Stimulated activated CD8-positive, alpha-beta memory T cell treated with anti-CD3 and anti-CD28 coated beads, Interleukin-4, amount 100 ng/mL, for 4 hours (primary cell): Measurements from ENCODE around the gene ITPRIP.
A peak's percentile ranks its signal among the peaks of the same experiment; 100 is the strongest.

Experiments
- DNase-seq, 2 donors: peaks; one replicate each; pipeline ENCODE4 v3.0.0-alpha.2; 2020; ENCODE audit warnings: low read depth in 2 of 2, low spot score in 1 of 2

ITPRIP gene

GRCh38 chr10:104308439-104308903, 29.8 kb downstream of the ITPRIP start:
- no peak for DNase-seq

DNA sequence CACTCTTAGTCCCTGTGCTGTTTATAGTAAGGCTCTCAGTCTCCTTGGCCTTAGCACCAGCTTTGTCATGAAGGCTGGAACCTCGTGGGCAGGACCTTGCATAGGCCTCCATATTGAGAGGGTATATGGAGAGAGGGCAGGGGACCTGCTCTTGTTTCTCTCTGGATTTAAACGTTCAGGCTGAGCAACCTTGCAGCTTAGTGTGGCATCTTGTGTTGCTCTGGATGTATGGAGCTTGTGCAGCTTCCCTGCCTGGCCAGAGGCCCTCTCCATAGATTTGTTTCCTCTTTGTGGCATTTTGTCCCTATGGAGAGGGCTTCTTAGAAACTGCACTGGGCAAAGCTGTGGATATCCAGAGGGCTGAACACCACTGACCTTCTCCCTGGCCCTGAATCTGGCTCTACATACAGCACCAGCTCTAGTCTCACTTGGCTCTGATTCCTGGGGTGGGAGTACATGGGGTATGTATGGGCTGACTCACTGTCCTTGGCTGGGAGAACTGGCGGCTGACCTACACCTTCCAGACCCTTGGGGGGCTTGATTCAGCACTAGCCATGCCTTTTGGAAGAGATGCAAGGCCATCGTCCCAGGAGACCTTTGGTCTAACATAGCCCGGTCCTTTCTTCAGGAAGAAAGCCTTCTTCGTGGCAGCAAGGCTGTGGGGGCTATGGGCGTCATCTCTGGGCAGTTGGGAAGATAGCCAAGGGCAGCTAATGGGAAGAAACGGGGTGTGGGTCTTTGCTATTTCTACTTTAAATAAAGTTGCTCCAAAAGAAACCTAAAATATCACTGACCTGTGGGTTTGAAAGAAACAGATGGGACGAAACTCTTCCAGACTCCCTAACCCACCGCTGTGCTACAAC, 30.5 kb downstream of the ITPRIP start:
- no peak for DNase-seq

DNA sequence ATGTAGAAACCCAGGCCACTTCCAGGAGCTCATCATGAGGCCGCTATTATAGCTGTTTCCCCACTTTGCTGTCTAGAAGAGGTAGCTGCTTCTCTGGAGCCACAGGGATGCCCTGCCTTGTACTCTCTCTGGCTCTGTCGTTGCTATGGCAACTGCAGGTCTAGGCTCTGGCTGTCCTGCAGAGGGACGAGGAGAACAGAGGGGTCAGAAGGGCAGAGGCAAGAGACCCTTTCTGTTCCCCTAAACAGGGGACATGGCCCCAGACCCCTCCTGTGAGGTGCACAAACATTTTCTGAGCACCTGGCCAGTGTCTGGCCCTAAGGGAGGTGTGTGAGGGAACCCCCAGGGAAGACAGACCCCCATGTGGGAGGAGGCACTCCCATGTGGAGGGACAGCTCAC, 31.4 kb downstream of the ITPRIP start:
- no peak for DNase-seq

- no peak for DNase-seq
These were observed 33.3 kb downstream of the ITPRIP start for GRCh38 chr10:104304927-104305326.

DNA sequence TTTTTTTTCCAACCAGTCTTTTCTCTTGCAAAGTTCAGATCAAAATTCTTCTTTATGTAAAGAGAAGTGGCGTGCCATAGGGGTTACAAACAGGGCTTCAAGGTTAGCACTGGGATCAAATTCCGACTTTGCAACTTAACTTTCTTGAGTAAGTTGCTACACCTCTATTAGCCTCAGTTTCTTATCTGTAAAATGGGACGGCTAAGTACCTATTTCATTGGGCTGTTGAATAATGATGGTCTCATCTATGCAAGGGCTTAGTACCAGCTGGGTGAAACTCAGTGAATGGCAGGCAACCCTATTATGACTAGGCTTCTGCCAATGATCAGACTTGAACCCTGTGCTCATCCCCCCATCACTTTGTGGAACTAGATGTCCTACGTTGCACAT, 33.9 kb downstream of the ITPRIP start:
- DNase-seq: no peak

DNA sequence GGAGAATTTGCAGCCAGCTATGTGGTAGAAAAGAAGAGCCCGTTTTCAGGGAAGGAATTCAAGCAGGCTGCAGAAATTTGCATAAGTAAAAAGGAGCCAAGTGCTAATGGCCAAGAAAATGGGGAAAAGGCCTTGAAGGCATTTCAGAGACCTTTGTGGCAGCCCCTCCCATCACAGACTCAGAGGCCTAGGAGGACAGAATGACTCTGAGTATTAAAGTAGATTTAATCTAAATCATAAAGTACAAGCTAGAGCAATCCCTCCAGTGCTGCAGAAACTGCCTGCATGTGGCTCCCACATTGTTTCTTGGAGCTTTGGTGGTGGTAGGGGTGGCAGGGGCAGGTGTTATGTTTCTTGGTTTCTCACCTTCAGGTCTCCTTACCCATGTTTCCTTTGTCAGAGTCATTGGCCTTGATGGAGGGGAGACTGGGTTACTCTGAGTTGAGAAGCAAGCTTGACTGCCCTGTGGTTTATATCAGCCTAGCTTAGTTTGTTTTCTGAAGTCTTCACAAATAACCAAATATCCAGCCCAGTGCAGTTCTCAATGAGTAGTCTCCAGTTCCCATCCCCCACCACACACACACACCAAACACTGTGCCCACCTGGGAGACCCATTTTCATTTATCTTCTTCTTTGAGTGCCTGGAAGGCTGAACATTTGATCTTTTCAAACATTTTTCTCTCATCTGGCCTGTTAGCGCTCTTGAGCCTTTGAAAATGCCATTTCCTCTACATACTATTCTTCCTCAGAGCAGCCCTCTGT, 34.5 kb downstream of the ITPRIP start:
- DNase-seq: no peak

- DNase-seq: no peak
These were observed 36.2 kb downstream of the ITPRIP start for GRCh38 chr10:104301907-104302690.

- no peak for DNase-seq
These were observed 37.5 kb downstream of the ITPRIP start for GRCh38 chr10:104300736-104301292.

DNA sequence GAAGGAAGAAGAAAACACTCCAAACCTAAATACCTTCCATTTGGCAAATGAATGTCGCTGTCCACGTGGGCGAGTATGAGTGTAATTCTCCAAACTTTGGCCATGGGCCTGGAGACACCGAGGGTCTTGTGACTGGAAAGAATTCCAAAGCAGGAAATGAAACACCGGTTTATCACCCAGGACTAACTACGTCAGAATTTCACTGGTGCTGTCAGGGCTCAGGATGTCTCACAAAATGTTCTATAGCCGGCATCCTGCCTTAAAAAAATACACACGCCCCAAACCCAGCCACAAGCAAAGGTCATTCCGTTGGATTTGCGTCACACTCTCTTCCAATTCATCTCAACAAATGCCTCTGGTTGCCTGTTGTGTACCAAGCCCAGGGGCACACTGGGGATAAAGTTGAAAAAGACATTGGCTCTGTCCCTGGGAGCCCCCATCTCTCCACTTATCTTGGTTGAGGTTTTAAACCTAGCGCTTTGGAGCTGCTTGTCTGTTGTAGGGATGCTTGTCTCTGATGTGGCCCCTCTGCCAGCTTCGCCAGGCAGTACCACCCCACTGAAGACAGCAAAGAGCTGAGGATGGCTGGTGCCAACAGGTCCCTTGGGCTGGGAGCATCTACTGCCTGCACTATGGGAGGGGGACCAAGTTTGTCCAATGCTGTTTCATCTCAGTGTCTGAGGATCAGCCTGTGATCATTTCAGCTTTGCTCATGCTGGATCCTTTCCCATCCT, 38.1 kb downstream of the ITPRIP start:
- no peak for DNase-seq

- no peak for DNase-seq
These were observed 39.0 kb downstream of the ITPRIP start for GRCh38 chr10:104299031-104299904.

DNA sequence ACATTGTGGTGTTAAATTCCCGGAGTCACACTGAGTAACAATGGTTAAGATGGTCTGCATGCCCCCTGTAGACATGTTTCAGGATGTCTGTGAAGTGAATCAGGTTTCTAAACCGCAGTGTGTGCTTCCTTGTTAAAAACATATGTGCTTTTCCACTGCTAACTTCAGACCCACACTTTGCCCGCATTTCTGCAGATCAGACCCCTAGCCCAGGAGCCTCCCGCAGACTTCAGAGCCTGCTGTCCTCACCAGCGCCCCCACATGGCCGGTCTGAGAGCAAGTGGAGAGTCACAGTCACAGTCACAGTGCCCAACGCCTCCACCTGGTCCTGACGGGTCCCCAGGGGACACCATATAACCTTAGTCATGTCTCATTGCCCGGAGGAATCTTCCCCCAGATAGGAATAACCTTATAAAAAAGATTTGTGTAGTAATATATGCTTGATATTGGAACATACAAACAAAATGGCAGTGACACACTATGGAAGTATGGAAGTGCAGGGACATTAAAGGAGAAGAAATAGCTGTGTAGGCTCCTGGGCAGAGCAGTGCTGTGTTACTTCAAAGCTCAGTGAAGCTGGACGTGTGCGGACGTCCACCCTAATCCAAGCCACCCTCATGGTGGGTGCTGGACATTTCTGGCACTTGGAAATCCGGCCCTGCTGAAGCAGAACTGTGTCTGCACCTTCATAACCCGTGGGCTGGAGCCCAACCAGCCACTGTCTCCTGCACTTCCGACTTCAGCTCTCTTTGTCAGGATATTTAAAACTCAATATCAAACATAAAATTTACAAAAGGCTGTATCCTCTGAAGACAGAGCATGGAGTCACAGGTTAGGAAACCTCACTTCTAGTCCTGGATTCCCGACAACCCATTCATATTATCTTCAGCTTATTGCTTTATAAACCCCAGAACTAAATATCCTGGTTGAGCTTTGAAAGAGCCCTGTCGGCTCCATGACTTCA, 40.3 kb downstream of the ITPRIP start:
- DNase-seq: no peak

DNA sequence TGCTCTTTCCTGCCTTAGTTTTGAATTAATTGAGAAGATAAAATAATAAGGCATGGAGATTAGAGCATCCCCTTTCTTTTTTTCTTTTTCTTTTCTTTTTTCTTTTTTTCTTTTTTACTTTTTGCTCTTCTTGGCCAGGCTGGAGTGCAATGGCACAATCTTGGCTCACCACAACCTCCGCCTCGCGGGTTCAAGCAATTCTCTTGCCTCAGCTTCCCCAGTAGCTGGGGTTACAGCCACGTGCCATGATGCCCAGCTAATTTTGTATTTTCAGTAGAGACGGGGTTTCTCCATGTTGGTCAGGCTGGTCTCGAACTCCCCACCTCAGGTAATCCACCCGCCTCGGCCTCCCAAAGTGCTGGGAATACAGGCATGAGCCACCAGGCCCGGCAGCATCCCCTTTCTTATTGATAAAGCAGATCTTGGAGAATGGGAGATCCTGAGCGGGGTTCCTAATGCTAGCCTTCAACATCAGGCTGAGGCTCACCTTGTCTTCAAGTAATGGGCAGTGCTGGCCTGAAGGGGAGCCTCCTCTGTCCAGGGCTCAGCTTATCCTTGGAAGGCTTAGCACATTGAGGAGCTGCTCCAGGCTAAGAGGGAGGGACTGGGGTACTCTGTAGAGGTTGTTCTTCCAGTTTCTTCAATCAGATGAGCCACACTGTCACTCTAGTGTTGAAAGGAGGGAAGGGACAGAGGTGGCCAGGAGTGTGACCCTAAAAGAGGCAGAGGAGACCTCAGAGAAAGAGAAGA, 41.4 kb downstream of the ITPRIP start:
- no peak for DNase-seq

GRCh38 chr10:104293781-104294321, 44.4 kb downstream of the ITPRIP start:
- no peak for DNase-seq

DNA sequence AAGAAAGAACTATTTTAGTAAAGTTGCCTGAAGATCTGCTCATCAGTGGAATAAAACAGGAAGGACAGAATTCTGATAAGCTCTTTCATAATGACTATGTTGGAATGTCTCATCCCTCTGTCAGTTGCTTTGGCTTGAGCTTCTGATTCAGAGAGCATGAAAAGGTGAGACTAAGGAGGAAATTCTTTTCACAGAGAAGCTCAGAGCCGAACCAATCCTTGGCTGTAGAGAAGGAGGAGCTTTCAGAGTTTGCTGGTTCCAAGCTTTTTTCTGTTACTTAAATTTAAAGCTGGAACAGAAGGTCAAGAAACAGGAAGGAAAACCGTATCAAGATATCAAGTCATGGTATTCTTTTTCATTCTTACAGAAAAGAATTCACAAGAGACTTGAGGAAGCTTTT, 45.3 kb downstream of the ITPRIP start:
- DNase-seq: no peak

- peak; percentile 69 to 83 for DNase-seq
These were observed 46.8 kb downstream of the ITPRIP start for GRCh38 chr10:104291439-104291951.

- DNase-seq: no peak
These were observed 49.9 kb downstream of the ITPRIP start for GRCh38 chr10:104288355-104288754.

- DNase-seq: no peak
These were observed 51.3 kb downstream of the ITPRIP start for GRCh38 chr10:104286939-104287338.
